HEK293 (cell line): Measurements from ENCODE around the gene CRYBA1.
A peak's percentile ranks its signal among the peaks of the same experiment; 100 is the strongest.

ENCODE experiments used
- CTCF ChIA-PET: fragments of 350-600 bp; formaldehyde crosslinking; extraction: SDS; loops from one replicate; lab custom pipeline; 2021; ENCODE audit warnings: antibody characterized with exemption; lab: Yijun Ruan, JAX
- POLR2A ChIA-PET: fragments of 300-600 bp; formaldehyde crosslinking; extraction: SDS; loops from one replicate; lab custom pipeline; 2020; ENCODE audit warnings: antibody characterized with exemption, inconsistent platforms; lab: Yijun Ruan, JAX
- H3K27ac ChIP-seq: fragments of 200-500 bp; sonication (Bioruptor generic); 2 replicates; pipeline ENCODE4 v1.5.1; 2014; ENCODE audit warnings: low read depth, low read length, control low read depth, inconsistent platforms; ENCODE audit errors: extremely low read depth
- H3K36me3 ChIP-seq, 2 experiments: fragments of 200-500 bp in 1 of 2; sonication (Bioruptor generic) in 1 of 2; 1 replicate in 1 of 2; 2 replicates in 1 of 2; pipeline ENCODE4 v1.5.1; 2014 to 2017; ENCODE audit warnings: inconsistent platforms in 2 of 2, low read length in 2 of 2; ENCODE audit not compliant: control insufficient read depth in 2 of 2, insufficient read depth in 1 of 2
- H3K4me1 ChIP-seq: fragments of 200-500 bp; sonication (Bioruptor generic); 2 replicates; pipeline ENCODE4 v1.5.1; 2014; ENCODE audit warnings: mild to moderate bottlenecking, low read length, inconsistent platforms; ENCODE audit not compliant: control insufficient read depth, insufficient read depth
- H3K4me3 ChIP-seq: 2 replicates; pipeline ENCODE4 v1.5.1; 2011; ENCODE audit warnings: low read depth, mild to moderate bottlenecking, control low read depth, low read length, moderate library complexity
- H3K9me3 ChIP-seq: fragments of 200-500 bp; sonication (Bioruptor generic); 2 replicates; pipeline ENCODE4 v1.5.1; 2014; ENCODE audit warnings: low read depth, low read length, inconsistent platforms; ENCODE audit not compliant: control insufficient read depth, insufficient read depth
- BCL11A ChIP-seq: fragments of 450-650 bp; formaldehyde crosslinking; IDR thresholded peaks from 2 replicates; pipeline ENCODE4 v1.5.1; 2016; ENCODE audit warnings: low read depth, missing biosample characterization, missing genetic modification characterization
- ELK4 ChIP-seq: IDR thresholded peaks from 2 replicates; pipeline ENCODE4 v1.6.1; 2011; ENCODE audit warnings: mild to moderate bottlenecking, low read depth, low read length, borderline replicate concordance
- GLI4 ChIP-seq: fragments of 450-650 bp; formaldehyde crosslinking; IDR thresholded peaks from 2 replicates; pipeline ENCODE4 v1.5.1; 2016; ENCODE audit warnings: missing biosample characterization, missing genetic modification characterization
- KLF16 ChIP-seq: fragments of 450-650 bp; formaldehyde crosslinking; IDR thresholded peaks from 2 replicates; pipeline ENCODE4 v1.5.1; 2017; ENCODE audit warnings: missing biosample characterization, missing genetic modification characterization
- KLF17 ChIP-seq: fragments of 450-650 bp; formaldehyde crosslinking; IDR thresholded peaks from 2 replicates; pipeline ENCODE4 v1.5.1; 2016; ENCODE audit warnings: missing biosample characterization, missing genetic modification characterization
- PATZ1 ChIP-seq: fragments of 450-650 bp; formaldehyde crosslinking; IDR thresholded peaks from 2 replicates; pipeline ENCODE4 v1.5.1; 2016; ENCODE audit warnings: missing biosample characterization, missing genetic modification characterization
- PRDM4 ChIP-seq: fragments of 450-650 bp; formaldehyde crosslinking; IDR thresholded peaks from 2 replicates; pipeline ENCODE4 v1.5.1; 2017; ENCODE audit warnings: missing biosample characterization, missing genetic modification characterization
- REPIN1 ChIP-seq: fragments of 450-650 bp; formaldehyde crosslinking; IDR thresholded peaks from 2 replicates; pipeline ENCODE4 v1.5.1; 2017; ENCODE audit warnings: missing biosample characterization, missing genetic modification characterization, low read depth
- ZBTB44 ChIP-seq: fragments of 450-650 bp; IDR thresholded peaks from 2 replicates; pipeline ENCODE4 v1.5.1; 2018; ENCODE audit warnings: missing biosample characterization, mild to moderate bottlenecking, missing genetic modification characterization
- ZBTB7A ChIP-seq: fragments of 450-650 bp; formaldehyde crosslinking; IDR thresholded peaks from 2 replicates; pipeline ENCODE4 v1.5.1; 2016; ENCODE audit warnings: low read depth, missing biosample characterization, missing genetic modification characterization
- ZBTB8A ChIP-seq: fragments of 450-650 bp; formaldehyde crosslinking; IDR thresholded peaks from 2 replicates; pipeline ENCODE4 v1.5.1; 2016; ENCODE audit warnings: missing biosample characterization, missing genetic modification characterization
- ZNF146 ChIP-seq: fragments of 450-650 bp; formaldehyde crosslinking; IDR thresholded peaks from 2 replicates; pipeline ENCODE4 v1.5.1; 2016; ENCODE audit warnings: missing biosample characterization, missing genetic modification characterization
- ZNF157 ChIP-seq: fragments of 450-650 bp; formaldehyde crosslinking; IDR thresholded peaks from 2 replicates; pipeline ENCODE4 v1.5.1; 2016; ENCODE audit warnings: missing biosample characterization, missing genetic modification characterization
- ZNF302 ChIP-seq: fragments of 450-650 bp; formaldehyde crosslinking; IDR thresholded peaks from 2 replicates; pipeline ENCODE4 v1.5.1; 2016; ENCODE audit warnings: missing biosample characterization, missing genetic modification characterization, low read depth
- ZNF658 ChIP-seq: fragments of 450-650 bp; formaldehyde crosslinking; IDR thresholded peaks from 2 replicates; pipeline ENCODE4; 2016; ENCODE audit warnings: missing biosample characterization, missing genetic modification characterization
- ZNF677 ChIP-seq: fragments of 450-650 bp; IDR thresholded peaks from 2 replicates; pipeline ENCODE4 v1.5.0; 2018; ENCODE audit warnings: missing biosample characterization, mild to moderate bottlenecking, missing genetic modification characterization, moderate library complexity
- ZNF768 ChIP-seq: fragments of 450-650 bp; formaldehyde crosslinking; IDR thresholded peaks from 2 replicates; pipeline ENCODE4 v1.5.1; 2018; ENCODE audit warnings: missing biosample characterization, mild to moderate bottlenecking, missing genetic modification characterization

Gene CRYBA1

GRCh38 chr17:29210879-29211278 is 35.8 kb upstream of the CRYBA1 start:
- POLR2A ChIA-PET: no interaction called here
- H3K9me3 ChIP-seq: no peaks in the 10 kb centered on the region
- H3K4me3 ChIP-seq: no peak overlapping the region
- no peaks in the 10 kb centered on the region for H3K36me3 ChIP-seq
- no peaks in the 10 kb centered on the region for H3K4me1 ChIP-seq
- H3K27ac ChIP-seq: no peak overlapping the region
- TF ChIP-seq KLF16 (tag by site-specific recombination) (no peak), ZBTB44 (tag by site-specific recombination) (no peak)
- TF ChIP-seq, all 188 proteins: peak for 0
- CTCF ChIA-PET: interaction anchor here (1.1 to 12.0 kb wide), 6 partner anchors 7 to 94 kb away, joined by 4 to 235 read pairs (median 10); partner anchors contain the start of gene MYO18A

GRCh38 chr17:29212094-29212631 is 34.5 kb upstream of the CRYBA1 start:
- no peaks in the 10 kb centered on the region for H3K9me3 ChIP-seq
- no peaks in the 10 kb centered on the region for H3K4me1 ChIP-seq
- no peaks in the 10 kb centered on the region for H3K36me3 ChIP-seq
- ChIA-PET CTCF (interaction anchor here (0.7 to 12.0 kb wide), 12 partner anchors 7 to 95 kb away, joined by 3 to 235 read pairs (median 4); partner anchors contain the start of gene MYO18A), POLR2A (no interaction called here)
- H3K27ac ChIP-seq: no peak overlapping the region
- peak; percentile 99 for TF ChIP-seq ZNF768
- TF ChIP-seq KLF17 (tag by site-specific recombination): no peak
- no peak overlapping the region for H3K4me3 ChIP-seq

- no peaks in the 10 kb centered on the region for H3K4me1 ChIP-seq
- TF ChIP-seq ZNF677 (tag by site-specific recombination): no peak
- no peak for TF ChIP-seq ZNF302 (tag by site-specific recombination)
- TF ChIP-seq REPIN1: no peak
- TF ChIP-seq ELK4: no peak
- no peak for TF ChIP-seq ZBTB7A (tag by site-specific recombination)
- TF ChIP-seq ZNF157 (tag by site-specific recombination): no peak
- TF ChIP-seq BCL11A (tag by site-specific recombination): no peak
- no peaks in the 10 kb centered on the region for H3K36me3 ChIP-seq
- H3K4me3 ChIP-seq: no peak overlapping the region
- CTCF ChIA-PET: interaction anchor here (1.4 to 12.0 kb wide), 8 partner anchors 8 to 96 kb away, joined by 3 to 235 read pairs (median 6); partner anchors contain the start of gene MYO18A
- POLR2A ChIA-PET: no interaction called here
- no peak overlapping the region for H3K27ac ChIP-seq
- H3K9me3 ChIP-seq: no peaks in the 10 kb centered on the region
These were observed 34.0 kb upstream of the CRYBA1 start for GRCh38 chr17:29212681-29213121.

GRCh38 chr17:29214215-29215146 is 32.2 kb upstream of the CRYBA1 start:
- POLR2A ChIA-PET: no interaction called here
- CTCF ChIA-PET: interaction anchor here (0.5 to 12.0 kb wide), 7 partner anchors 11 to 249 kb away, joined by 3 to 235 read pairs (median 6); no protein-coding TSS in a partner anchor
- H3K9me3 ChIP-seq: no peaks in the 10 kb centered on the region
- TF ChIP-seq GLI4 (tag by site-specific recombination): no peak
- no peak for TF ChIP-seq ZNF146 (tag by site-specific recombination)
- no peak for TF ChIP-seq ZNF658 (tag by site-specific recombination)
- no peak for TF ChIP-seq PRDM4 (tag by site-specific recombination)
- no peak for TF ChIP-seq ZBTB8A (tag by site-specific recombination)
- TF ChIP-seq PATZ1: no peak

More at GRCh38 chr17:29214215-29215146, 32.2 kb upstream of the CRYBA1 start:
- Histone ChIP-seq H3K4me3 (no peak overlapping the region), H3K27ac (no peak overlapping the region), H3K4me1 (no peaks in the 10 kb centered on the region), H3K36me3 (no peaks in the 10 kb centered on the region)
